ENCODE data around the gene POLR2E.

POLR2E gene

DNA sequence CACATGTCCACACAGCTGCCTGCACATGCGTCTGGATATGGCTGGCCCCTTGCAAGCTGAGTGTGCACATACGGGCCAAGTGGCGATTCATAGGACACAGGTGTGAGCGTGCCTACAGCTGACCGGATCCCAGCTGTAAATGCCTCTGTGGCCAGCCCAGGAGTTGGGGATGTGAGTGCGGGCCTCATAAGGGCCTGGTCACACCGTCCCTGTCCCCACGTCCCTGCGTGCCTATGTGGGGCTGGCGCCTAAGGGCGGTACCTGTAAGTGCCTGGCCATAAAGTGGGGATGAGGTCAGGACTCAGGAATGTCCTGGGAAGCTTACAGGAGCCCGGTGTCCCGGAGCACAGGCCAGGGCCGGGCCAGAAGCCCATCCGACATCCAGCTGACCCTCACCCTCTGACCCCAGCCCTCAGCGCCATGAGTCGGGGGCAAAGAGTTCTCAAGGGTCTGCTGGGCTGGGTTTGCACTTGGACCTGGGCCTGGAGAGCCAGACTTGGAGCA is 29.5 kb downstream of the POLR2E start:
- Histone ChIP-seq H2BK120ac (ENCODE audit: insufficient read depth, low read length, poor library complexity) (peak overlapping the region; percentile 54), H4K91ac (ENCODE audit: low read depth, low read length) (peak overlapping the region; percentile 42), H3K9me3 (ENCODE audit: insufficient read depth, low read depth, low read length) (peaks cover 12% of the 10 kb centered on the region), H3K23ac (ENCODE audit: low read length) (no peak overlapping the region), H3K79me2 (ENCODE audit: control insufficient read depth, insufficient read depth, low read length, poor library complexity) (no peaks in the 10 kb centered on the region), H3K9ac (ENCODE audit: low read length) (no peak overlapping the region), H3K27me3 (ENCODE audit: insufficient read depth, low read length) (peaks cover 2% of the 10 kb centered on the region), H4K8ac (ENCODE audit: low read depth, low read length) (peak overlapping the region; percentile 77), H2BK5ac (ENCODE audit: low read depth, low read length, poor library complexity) (peak overlapping the region; percentile 65), H2AK5ac (ENCODE audit: low read length) (no peak overlapping the region), H3K4me3 (ENCODE audit: low read depth, low read length) (no peak overlapping the region), H2AFZ (ENCODE audit: insufficient read depth, low read length, poor library complexity) (no peak overlapping the region), H3K4ac (ENCODE audit: low read depth, low read length) (no peak overlapping the region), H3K4me2 (ENCODE audit: low read length) (peak overlapping the region; percentile 60), H3K79me1 (ENCODE audit: low read length) (peaks cover 18% of the 10 kb centered on the region), H2BK12ac (ENCODE audit: low read length) (peak overlapping the region; percentile 52), H4K12ac (ENCODE audit: low read depth, low read length) (no peak overlapping the region), H3K4me1 (ENCODE audit: control insufficient read depth in 1 of 2, insufficient read depth in 2 of 2, low read length in 2 of 2) (peaks cover 28 to 29% of the 10 kb centered on the region in 2 experiments), H3K18ac (ENCODE audit: low read length) (peak overlapping the region; percentile 67), H3K14ac (ENCODE audit: low read length) (peak overlapping the region; percentile 23), H3K36me3 (ENCODE audit: control insufficient read depth in 1 of 2, insufficient read depth in 2 of 2, low read length in 2 of 2) (no peaks in the 10 kb centered on the region), H3K27ac (ENCODE audit: low read depth, low read length) (peak overlapping the region; percentile 87)
- no CpG with 5 or more reads among the region's 17 CpGs for WGBS (ENCODE audit: extremely low coverage, insufficient coverage, insufficient read length)
- DNase-seq = peak; percentile 99

DNA sequence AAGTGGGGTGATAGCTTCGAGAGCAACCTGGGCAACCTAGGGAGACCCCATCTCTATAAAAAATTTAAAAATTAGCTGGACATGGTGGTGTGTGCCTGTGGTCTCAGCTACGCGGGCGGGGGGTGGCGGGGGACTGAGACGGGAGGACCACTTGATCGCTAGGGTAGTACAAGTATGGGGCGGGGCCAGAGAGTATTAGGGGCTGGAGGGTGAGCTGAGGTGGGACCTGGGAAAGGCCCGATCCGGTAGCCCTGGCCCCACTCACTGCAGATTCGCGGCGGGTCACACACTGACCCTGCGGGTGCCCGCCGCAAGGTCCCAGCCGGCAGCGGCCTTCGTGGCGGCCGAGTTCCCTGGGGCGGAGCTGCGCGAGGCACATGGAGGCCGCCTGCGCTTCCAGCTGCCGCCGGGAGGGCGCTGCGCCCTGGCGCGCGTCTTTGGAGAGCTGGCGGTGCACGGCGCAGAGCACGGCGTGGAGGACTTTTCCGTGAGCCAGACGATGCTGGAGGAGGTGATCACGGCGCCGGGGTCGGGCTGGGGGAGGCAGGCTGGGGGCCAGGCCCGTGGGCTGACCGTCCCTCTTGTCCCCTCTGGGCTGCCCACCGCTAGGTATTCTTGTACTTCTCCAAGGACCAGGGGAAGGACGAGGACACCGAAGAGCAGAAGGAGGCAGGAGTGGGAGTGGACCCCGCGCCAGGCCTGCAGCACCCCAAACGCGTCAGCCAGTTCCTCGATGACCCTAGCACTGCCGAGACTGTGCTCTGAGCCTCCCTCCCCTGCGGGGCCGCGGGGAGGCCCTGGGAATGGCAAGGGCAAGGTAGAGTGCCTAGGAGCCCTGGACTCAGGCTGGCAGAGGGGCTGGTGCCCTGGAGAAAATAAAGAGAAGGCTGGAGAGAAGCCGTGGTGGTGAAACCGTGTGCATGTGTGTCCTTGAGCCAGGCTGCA is 30.2 kb downstream of the POLR2E start:
- Histone ChIP-seq H2AK5ac (ENCODE audit: low read length) (peak overlapping the region; percentile 20), H3K18ac (ENCODE audit: low read length) (peak overlapping the region; percentile 36), H2BK120ac (ENCODE audit: insufficient read depth, low read length, poor library complexity) (peak overlapping the region; percentile 3), H2BK12ac (ENCODE audit: low read length) (peak overlapping the region; percentile 34), H3K4me1 (ENCODE audit: control insufficient read depth in 1 of 2, insufficient read depth in 2 of 2, low read length in 2 of 2) (peaks cover 27 to 28% of the 10 kb centered on the region in 2 experiments), H4K91ac (ENCODE audit: low read depth, low read length) (peak overlapping the region; percentile 42), H3K27me3 (ENCODE audit: insufficient read depth, low read length) (no peaks in the 10 kb centered on the region), H3K79me2 (ENCODE audit: control insufficient read depth, insufficient read depth, low read length, poor library complexity) (no peaks in the 10 kb centered on the region), H3K9ac (ENCODE audit: low read length) (no peak overlapping the region), H3K4me2 (ENCODE audit: low read length) (peak overlapping the region; percentile 60), H3K36me3 (ENCODE audit: control insufficient read depth in 1 of 2, insufficient read depth in 2 of 2, low read length in 2 of 2) (no peaks in the 10 kb centered on the region), H3K4me3 (ENCODE audit: low read depth, low read length) (no peak overlapping the region), H2AFZ (ENCODE audit: insufficient read depth, low read length, poor library complexity) (no peak overlapping the region), H3K27ac (ENCODE audit: low read depth, low read length) (peak overlapping the region; percentile 87), H4K8ac (ENCODE audit: low read depth, low read length) (peak overlapping the region; percentile 39), H3K4ac (ENCODE audit: low read depth, low read length) (no peak overlapping the region), H3K9me3 (ENCODE audit: insufficient read depth, low read depth, low read length) (peaks cover 12% of the 10 kb centered on the region), H3K23ac (ENCODE audit: low read length) (no peak overlapping the region), H2BK5ac (ENCODE audit: low read depth, low read length, poor library complexity) (no peak overlapping the region), H4K12ac (ENCODE audit: low read depth, low read length) (peak overlapping the region; percentile 23), H3K79me1 (ENCODE audit: low read length) (peaks cover 18% of the 10 kb centered on the region), H3K14ac (ENCODE audit: low read length) (peak overlapping the region; percentile 1)
- DNase-seq = peak; percentile 92 to 95
- WGBS (ENCODE audit: extremely low coverage, insufficient coverage, insufficient read length) = no CpG with 5 or more reads among the region's 60 CpGs

DNA sequence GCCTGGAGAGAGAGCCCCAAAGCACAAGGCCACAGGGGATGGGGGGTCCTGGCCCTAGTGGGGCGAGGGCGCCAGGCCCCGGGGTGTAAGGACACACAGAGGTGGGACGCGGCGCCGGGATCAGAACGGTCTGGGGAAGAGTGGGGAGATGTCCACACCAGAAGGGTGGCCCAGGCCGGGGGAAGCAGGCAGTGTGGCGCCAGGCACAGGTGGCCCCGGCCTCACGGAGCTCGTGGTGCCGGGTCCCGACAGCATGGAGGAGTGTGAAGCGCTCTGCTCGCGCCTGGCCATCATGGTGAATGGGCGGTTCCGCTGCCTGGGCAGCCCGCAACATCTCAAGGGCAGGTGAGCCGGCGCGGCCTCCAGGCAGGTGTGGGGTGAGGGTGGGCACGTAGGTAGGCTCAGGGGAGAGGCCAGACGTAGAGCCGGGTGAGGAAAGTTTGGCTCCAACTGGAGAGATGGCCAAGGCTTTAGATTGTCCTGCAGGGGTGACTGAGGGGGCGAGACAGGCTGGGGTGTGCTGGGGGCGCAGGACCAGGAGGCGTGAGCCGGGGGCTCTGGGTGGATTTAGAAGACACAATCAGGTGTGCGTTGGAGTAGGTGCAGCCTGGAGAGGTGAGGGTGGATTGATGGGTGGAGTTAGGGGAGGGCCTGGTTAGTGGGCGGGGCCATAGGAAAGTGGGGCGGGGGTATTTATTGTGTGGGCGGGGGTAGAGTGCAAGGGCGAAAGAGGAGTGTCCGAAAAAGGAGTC is 31.1 kb downstream of the POLR2E start:
- no peaks in the 10 kb centered on the region for H3K36me3 ChIP-seq (ENCODE audit: control insufficient read depth in 1 of 2, insufficient read depth in 2 of 2, low read length in 2 of 2)
- H3K23ac ChIP-seq (ENCODE audit: low read length) = no peak overlapping the region
- no peak overlapping the region for H3K4me2 ChIP-seq (ENCODE audit: low read length)
- peaks cover 27 to 28% of the 10 kb centered on the region in 2 experiments for H3K4me1 ChIP-seq (ENCODE audit: control insufficient read depth in 1 of 2, insufficient read depth in 2 of 2, low read length in 2 of 2)
- H2AFZ ChIP-seq (ENCODE audit: insufficient read depth, low read length, poor library complexity) = no peak overlapping the region
- H4K8ac ChIP-seq (ENCODE audit: low read depth, low read length) = no peak overlapping the region
- H2BK12ac ChIP-seq (ENCODE audit: low read length) = no peak overlapping the region
- no peak overlapping the region for H2BK5ac ChIP-seq (ENCODE audit: low read depth, low read length, poor library complexity)
- H3K9me3 ChIP-seq (ENCODE audit: insufficient read depth, low read depth, low read length) = peaks cover 12% of the 10 kb centered on the region
- no peaks in the 10 kb centered on the region for H3K27me3 ChIP-seq (ENCODE audit: insufficient read depth, low read length)
- H3K14ac ChIP-seq (ENCODE audit: low read length) = no peak overlapping the region
- H3K18ac ChIP-seq (ENCODE audit: low read length) = no peak overlapping the region
- H3K27ac ChIP-seq (ENCODE audit: low read depth, low read length) = no peak overlapping the region
- no peak overlapping the region for H3K9ac ChIP-seq (ENCODE audit: low read length)
- peak in 1 of 2 donors; percentile 45 for DNase-seq
- no peaks in the 10 kb centered on the region for H3K79me2 ChIP-seq (ENCODE audit: control insufficient read depth, insufficient read depth, low read length, poor library complexity)
- no peak overlapping the region for H3K4ac ChIP-seq (ENCODE audit: low read depth, low read length)
- H2BK120ac ChIP-seq (ENCODE audit: insufficient read depth, low read length, poor library complexity) = no peak overlapping the region
- no peak overlapping the region for H3K4me3 ChIP-seq (ENCODE audit: low read depth, low read length)
- WGBS (ENCODE audit: extremely low coverage, insufficient coverage, insufficient read length) = no CpG with 5 or more reads among the region's 37 CpGs
- no peak overlapping the region for H2AK5ac ChIP-seq (ENCODE audit: low read length)
- peak overlapping the region; percentile 36 for H4K91ac ChIP-seq (ENCODE audit: low read depth, low read length)
- no peak overlapping the region for H4K12ac ChIP-seq (ENCODE audit: low read depth, low read length)
- peaks cover 18% of the 10 kb centered on the region for H3K79me1 ChIP-seq (ENCODE audit: low read length)

All from trophoblast cell (in vitro differentiated cells and primary cell).